ENCODE measurements around the gene GID8. TPM values are rescaled to one million over a fixed set of nuclear protein-coding genes. Genes with fewer than 3 reads are reported as not detected.

Gene GID8
- total and polyA plus RNA-seq, 2 of the 13 experiments (the other 11 are each of a cell fraction or from before 2014, with no cell fraction given): 39.6 to 59.8 TPM

DNA sequence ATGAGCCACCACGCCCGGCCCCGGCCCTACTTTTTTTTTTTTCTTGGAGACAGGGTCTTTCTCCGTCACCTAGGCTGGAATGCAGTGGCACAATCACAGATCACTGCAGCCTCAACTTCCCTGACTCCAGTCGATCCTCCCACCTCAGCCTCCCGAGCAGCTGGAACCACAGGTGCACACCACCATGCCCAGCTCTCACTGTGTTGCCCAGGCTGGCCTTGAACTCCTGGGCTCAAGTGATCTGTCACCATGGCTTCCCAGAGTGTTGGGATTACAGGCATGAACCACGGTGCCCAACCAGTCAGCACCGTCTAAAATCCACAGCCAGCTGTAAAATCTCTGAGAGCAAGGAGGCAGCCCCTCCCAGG is 32.0 kb downstream of the GID8 start (continued):
- peak; percentile 52 for TF ChIP-seq ZNF776 (CRISPR knock-in tag; IDR thresholded peaks at IDR 0.05)
- TF ChIP-seq, protein P1, sequence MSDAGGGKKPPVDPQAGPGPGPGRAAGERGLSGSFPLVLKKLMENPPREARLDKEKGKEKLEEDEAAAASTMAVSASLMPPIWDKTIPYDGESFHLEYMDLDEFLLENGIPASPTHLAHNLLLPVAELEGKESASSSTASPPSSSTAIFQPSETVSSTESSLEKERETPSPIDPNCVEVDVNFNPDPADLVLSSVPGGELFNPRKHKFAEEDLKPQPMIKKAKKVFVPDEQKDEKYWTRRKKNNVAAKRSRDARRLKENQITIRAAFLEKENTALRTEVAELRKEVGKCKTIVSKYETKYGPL (CRISPR knock-in tag; IDR thresholded peaks at IDR 0.05): no peak
- TF ChIP-seq ZBTB4 (CRISPR knock-in tag; IDR thresholded peaks at IDR 0.05; ENCODE audit: borderline replicate concordance): no peak
- no peak for TF ChIP-seq STAT5B (CRISPR knock-in tag; IDR thresholded peaks at IDR 0.05)
- TF ChIP-seq, protein P2, sequence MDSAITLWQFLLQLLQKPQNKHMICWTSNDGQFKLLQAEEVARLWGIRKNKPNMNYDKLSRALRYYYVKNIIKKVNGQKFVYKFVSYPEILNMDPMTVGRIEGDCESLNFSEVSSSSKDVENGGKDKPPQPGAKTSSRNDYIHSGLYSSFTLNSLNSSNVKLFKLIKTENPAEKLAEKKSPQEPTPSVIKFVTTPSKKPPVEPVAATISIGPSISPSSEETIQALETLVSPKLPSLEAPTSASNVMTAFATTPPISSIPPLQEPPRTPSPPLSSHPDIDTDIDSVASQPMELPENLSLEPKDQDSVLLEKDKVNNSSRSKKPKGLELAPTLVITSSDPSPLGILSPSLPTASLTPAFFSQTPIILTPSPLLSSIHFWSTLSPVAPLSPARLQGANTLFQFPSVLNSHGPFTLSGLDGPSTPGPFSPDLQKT (CRISPR knock-in tag; IDR thresholded peaks at IDR 0.05; ENCODE audit: borderline replicate concordance): no peak
- TF ChIP-seq ATF4 (CRISPR knock-in tag; IDR thresholded peaks at IDR 0.05): 0 out of 4 replicates have a peak, but pooled peaks of 1 of the 2 experiments have one; percentile 10
- TF ChIP-seq HNF4A (CRISPR knock-in tag; IDR thresholded peaks at IDR 0.05): peak; percentile 52
- TF ChIP-seq NFE2L2 (IDR thresholded peaks at IDR 0.05; ENCODE audit: low read length): no peak
- no peak for TF ChIP-seq RBFOX2 (IDR thresholded peaks at IDR 0.05; ENCODE audit: low read depth, low read length)
- TF ChIP-seq ZNF616 (CRISPR knock-in tag; IDR thresholded peaks at IDR 0.05; ENCODE audit: low read depth): no peak
- TF ChIP-seq, protein P3, sequence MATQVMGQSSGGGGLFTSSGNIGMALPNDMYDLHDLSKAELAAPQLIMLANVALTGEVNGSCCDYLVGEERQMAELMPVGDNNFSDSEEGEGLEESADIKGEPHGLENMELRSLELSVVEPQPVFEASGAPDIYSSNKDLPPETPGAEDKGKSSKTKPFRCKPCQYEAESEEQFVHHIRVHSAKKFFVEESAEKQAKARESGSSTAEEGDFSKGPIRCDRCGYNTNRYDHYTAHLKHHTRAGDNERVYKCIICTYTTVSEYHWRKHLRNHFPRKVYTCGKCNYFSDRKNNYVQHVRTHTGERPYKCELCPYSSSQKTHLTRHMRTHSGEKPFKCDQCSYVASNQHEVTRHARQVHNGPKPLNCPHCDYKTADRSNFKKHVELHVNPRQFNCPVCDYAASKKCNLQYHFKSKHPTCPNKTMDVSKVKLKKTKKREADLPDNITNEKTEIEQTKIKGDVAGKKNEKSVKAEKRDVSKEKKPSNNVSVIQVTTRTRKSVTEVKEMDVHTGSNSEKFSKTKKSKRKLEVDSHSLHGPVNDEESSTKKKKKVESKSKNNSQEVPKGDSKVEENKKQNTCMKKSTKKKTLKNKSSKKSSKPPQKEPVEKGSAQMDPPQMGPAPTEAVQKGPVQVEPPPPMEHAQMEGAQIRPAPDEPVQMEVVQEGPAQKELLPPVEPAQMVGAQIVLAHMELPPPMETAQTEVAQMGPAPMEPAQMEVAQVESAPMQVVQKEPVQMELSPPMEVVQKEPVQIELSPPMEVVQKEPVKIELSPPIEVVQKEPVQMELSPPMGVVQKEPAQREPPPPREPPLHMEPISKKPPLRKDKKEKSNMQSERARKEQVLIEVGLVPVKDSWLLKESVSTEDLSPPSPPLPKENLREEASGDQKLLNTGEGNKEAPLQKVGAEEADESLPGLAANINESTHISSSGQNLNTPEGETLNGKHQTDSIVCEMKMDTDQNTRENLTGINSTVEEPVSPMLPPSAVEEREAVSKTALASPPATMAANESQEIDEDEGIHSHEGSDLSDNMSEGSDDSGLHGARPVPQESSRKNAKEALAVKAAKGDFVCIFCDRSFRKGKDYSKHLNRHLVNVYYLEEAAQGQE (IDR thresholded peaks at IDR 0.05; ENCODE audit: borderline replicate concordance in 1 of 2, low read depth in 1 of 2, low read length in 2 of 2): no peak
- no peak for TF ChIP-seq BHLHE40 (IDR thresholded peaks at IDR 0.05; ENCODE audit: low read length)
- TF ChIP-seq ZNF770 (CRISPR knock-in tag; IDR thresholded peaks at IDR 0.05): peak; percentile 97
- no peak for TF ChIP-seq DNMT1 (CRISPR knock-in tag; IDR thresholded peaks at IDR 0.05)
- TF ChIP-seq CHD4 (IDR thresholded peaks at IDR 0.05; ENCODE audit: borderline replicate concordance, low read length): peak; percentile 48; the same call in 1 of the 2 replicates
- TF ChIP-seq ATM (IDR thresholded peaks at IDR 0.05; ENCODE audit: borderline replicate concordance): no peak
- peak; percentile 31; the same call in 1 of the 2 replicates for TF ChIP-seq ZNF136 (CRISPR knock-in tag; IDR thresholded peaks at IDR 0.05; ENCODE audit: low read depth)
- no peak for TF ChIP-seq HMG20B (CRISPR knock-in tag; conservative IDR thresholded peaks at IDR 0.05)
